Erythroblast (primary cell): ENCODE measurements around the gene DPY30.
A peak's percentile ranks its signal among the peaks of the same experiment; 100 is the strongest.

ENCODE experiments used
- DNase-seq, 2 experiments: peaks; one replicate each; lab custom pipeline; 2025; lab: John Stamatoyannopoulos, UW
- GATA1 ChIP-seq: IDR thresholded peaks from 2 replicates; pipeline ENCODE4 v1.6.1; 2011; ENCODE audit warnings: low read depth, mild to moderate bottlenecking, control low read depth, low read length, moderate library complexity
- POLR2A ChIP-seq: IDR thresholded peaks from 2 replicates; pipeline ENCODE4 v1.6.1; 2011; ENCODE audit warnings: mild to moderate bottlenecking, low read length

DPY30 gene

GRCh38 chr2:31992934-31993333 lies 46.7 kb downstream of the DPY30 start:
- TF ChIP-seq GATA1 (no peak), POLR2A (no peak)
- no peak for DNase-seq

GRCh38 chr2:31992025-31992579 lies 47.5 kb downstream of the DPY30 start:
- TF ChIP-seq GATA1: no peak
- no peak for TF ChIP-seq POLR2A

GRCh38 chr2:31989946-31990345 lies 49.7 kb downstream of the DPY30 start:
- no peak for DNase-seq
- TF ChIP-seq POLR2A (no peak), GATA1 (no peak)

More at GRCh38 chr2:31992025-31992579, 47.5 kb downstream of the DPY30 start:
- peak in 1 of 2 experiments; percentile 32 for DNase-seq

GRCh38 chr2:31987454-31988220 lies 52.0 kb downstream of the DPY30 start:
- DNase-seq: peak; percentile 49 to 63

GRCh38 chr2:31986906-31987305 lies 52.7 kb downstream of the DPY30 start:
- DNase-seq: no peak
- TF ChIP-seq GATA1: no peak
- no peak for TF ChIP-seq POLR2A

More at GRCh38 chr2:31987454-31988220, 52.0 kb downstream of the DPY30 start:
- TF ChIP-seq POLR2A (no peak), GATA1 (no peak)

- DNase-seq: no peak
- TF ChIP-seq GATA1: no peak
- no peak for TF ChIP-seq POLR2A
These were observed 55.7 kb downstream of the DPY30 start for GRCh38 chr2:31983762-31984467.

GRCh38 chr2:31980674-31981356 lies 58.8 kb downstream of the DPY30 start:
- no peak for TF ChIP-seq GATA1
- no peak for TF ChIP-seq POLR2A
- DNase-seq: peak; percentile 51 to 73

GRCh38 chr2:31979956-31980355 lies 59.6 kb downstream of the DPY30 start:
- TF ChIP-seq POLR2A: no peak
- TF ChIP-seq GATA1: no peak
- DNase-seq: no peak

GRCh38 chr2:31979018-31979417 lies 60.6 kb downstream of the DPY30 start:
- no peak for TF ChIP-seq POLR2A
- TF ChIP-seq GATA1: no peak
- peak; percentile 25 to 66 for DNase-seq

- no peak for DNase-seq
- TF ChIP-seq GATA1 (no peak), POLR2A (no peak)
These were observed 61.2 kb downstream of the DPY30 start for GRCh38 chr2:31978436-31978835.
